ENCODE results near the gene AGO4.
A peak's percentile ranks its signal among the peaks of the same experiment; 100 is the strongest.

The AGO4 gene

DNA sequence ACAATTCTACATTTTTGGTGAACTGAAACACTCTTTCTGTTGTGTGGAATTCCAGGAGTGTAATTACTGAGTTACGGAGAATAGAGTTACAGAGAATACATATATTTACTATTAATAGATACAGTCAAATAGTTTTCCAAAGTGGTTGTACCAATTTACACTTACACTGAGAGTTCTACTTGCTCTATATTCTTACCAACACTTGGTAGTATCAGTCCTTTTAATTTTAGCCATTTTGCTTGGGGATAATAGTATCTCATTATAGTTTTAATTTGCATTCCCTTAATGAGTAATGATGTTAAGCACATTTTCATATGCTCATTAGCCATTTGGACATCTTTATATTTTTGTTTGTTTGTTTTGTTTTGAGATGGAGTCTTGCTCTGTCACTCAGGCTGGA is 28.9 kb downstream of the AGO4 start:
- Histone ChIP-seq H3K36me3 (replicated peaks; ENCODE audit: low read depth, low read length) (peaks cover 3% of the 10 kb centered on the region), H3K4me2 (ENCODE audit: low read length) (no peak overlapping the region), H2AFZ (ENCODE audit: low read depth, low read length) (no peak overlapping the region), H3K27me3 (ENCODE audit: low read depth, low read length) (no peaks in the 10 kb centered on the region), H3K27ac (ENCODE audit: low read length) (no peak overlapping the region), H3K79me2 (ENCODE audit: low read length) (no peaks in the 10 kb centered on the region), H3K4me3 (ENCODE audit: low read length) (no peak overlapping the region), H3K4me1 (ENCODE audit: low read length) (peaks cover 4% of the 10 kb centered on the region), H4K20me1 (ENCODE audit: insufficient read depth, low read length) (no peaks in the 10 kb centered on the region), H3K9me3 (ENCODE audit: insufficient read depth, low read length) (no peaks in the 10 kb centered on the region), H3K9ac (ENCODE audit: low read length) (no peak overlapping the region)
- TF ChIP-seq, protein P1, sequence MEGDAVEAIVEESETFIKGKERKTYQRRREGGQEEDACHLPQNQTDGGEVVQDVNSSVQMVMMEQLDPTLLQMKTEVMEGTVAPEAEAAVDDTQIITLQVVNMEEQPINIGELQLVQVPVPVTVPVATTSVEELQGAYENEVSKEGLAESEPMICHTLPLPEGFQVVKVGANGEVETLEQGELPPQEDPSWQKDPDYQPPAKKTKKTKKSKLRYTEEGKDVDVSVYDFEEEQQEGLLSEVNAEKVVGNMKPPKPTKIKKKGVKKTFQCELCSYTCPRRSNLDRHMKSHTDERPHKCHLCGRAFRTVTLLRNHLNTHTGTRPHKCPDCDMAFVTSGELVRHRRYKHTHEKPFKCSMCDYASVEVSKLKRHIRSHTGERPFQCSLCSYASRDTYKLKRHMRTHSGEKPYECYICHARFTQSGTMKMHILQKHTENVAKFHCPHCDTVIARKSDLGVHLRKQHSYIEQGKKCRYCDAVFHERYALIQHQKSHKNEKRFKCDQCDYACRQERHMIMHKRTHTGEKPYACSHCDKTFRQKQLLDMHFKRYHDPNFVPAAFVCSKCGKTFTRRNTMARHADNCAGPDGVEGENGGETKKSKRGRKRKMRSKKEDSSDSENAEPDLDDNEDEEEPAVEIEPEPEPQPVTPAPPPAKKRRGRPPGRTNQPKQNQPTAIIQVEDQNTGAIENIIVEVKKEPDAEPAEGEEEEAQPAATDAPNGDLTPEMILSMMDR (IDR thresholded peaks at IDR 0.05; ENCODE audit: low read depth, low read length) = no peak
- no peak for TF ChIP-seq EZH2phosphoT487 (IDR thresholded peaks at IDR 0.05; ENCODE audit: low read depth)

DNA sequence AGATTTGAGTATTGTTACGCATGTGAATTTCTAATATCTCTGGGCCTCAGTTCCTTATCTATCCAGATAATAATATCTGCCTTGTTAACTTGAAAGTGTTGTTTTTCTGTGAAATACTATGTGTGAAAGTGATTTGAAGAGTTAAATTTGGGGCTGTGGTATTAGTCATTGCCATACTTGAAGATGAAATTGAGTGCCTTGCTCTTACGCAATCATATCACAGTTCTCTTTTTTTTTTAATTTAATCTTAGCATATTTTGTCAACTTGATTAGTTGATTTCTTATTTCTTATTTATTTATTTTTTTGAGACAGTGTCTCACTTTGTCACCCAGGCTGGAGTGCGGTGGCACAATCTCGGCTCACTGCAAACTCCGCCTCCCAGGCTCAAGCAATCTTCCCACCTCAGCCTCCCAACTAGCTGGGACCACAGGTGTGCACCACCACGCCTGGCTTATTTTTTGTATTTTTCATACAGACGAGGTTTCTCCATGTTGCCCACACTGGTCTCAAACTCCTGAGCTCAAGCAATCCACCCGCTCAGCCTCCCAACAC is 31.0 kb downstream of the AGO4 start:
- H3K36me3 ChIP-seq (replicated peaks; ENCODE audit: low read depth, low read length) = peaks cover 3% of the 10 kb centered on the region
- H3K4me1 ChIP-seq (ENCODE audit: low read length) = peaks cover 4% of the 10 kb centered on the region
- H3K4me2 ChIP-seq (ENCODE audit: low read length) = peak overlapping the region; percentile 17; the same call in 1 of the 2 replicates
- no peak overlapping the region for H3K4me3 ChIP-seq (ENCODE audit: low read length)
- H3K27me3 ChIP-seq (ENCODE audit: low read depth, low read length) = no peaks in the 10 kb centered on the region
- no peaks in the 10 kb centered on the region for H3K9me3 ChIP-seq (ENCODE audit: insufficient read depth, low read length)
- TF ChIP-seq EZH2phosphoT487 (IDR thresholded peaks at IDR 0.05; ENCODE audit: low read depth) = no peak
- TF ChIP-seq, protein P1 (IDR thresholded peaks at IDR 0.05; ENCODE audit: low read depth, low read length) = no peak
- H3K9ac ChIP-seq (ENCODE audit: low read length) = no peak overlapping the region
- no peaks in the 10 kb centered on the region for H3K79me2 ChIP-seq (ENCODE audit: low read length)
- H3K27ac ChIP-seq (ENCODE audit: low read length) = no peak overlapping the region
- no peaks in the 10 kb centered on the region for H4K20me1 ChIP-seq (ENCODE audit: insufficient read depth, low read length)
- no peak overlapping the region for H2AFZ ChIP-seq (ENCODE audit: low read depth, low read length)

- Histone ChIP-seq H3K9me3 (ENCODE audit: insufficient read depth, low read length) (no peaks in the 10 kb centered on the region), H3K4me2 (ENCODE audit: low read length) (no peak overlapping the region), H3K79me2 (ENCODE audit: low read length) (no peaks in the 10 kb centered on the region), H2AFZ (ENCODE audit: low read depth, low read length) (no peak overlapping the region), H3K4me1 (ENCODE audit: low read length) (peaks cover 4% of the 10 kb centered on the region), H4K20me1 (ENCODE audit: insufficient read depth, low read length) (no peaks in the 10 kb centered on the region), H3K9ac (ENCODE audit: low read length) (no peak overlapping the region), H3K27me3 (ENCODE audit: low read depth, low read length) (no peaks in the 10 kb centered on the region), H3K27ac (ENCODE audit: low read length) (no peak overlapping the region), H3K4me3 (ENCODE audit: low read length) (no peak overlapping the region), H3K36me3 (replicated peaks; ENCODE audit: low read depth, low read length) (no peaks in the 10 kb centered on the region)
- TF ChIP-seq, protein P1 (IDR thresholded peaks at IDR 0.05; ENCODE audit: low read depth, low read length) = no peak
- TF ChIP-seq EZH2phosphoT487 (IDR thresholded peaks at IDR 0.05; ENCODE audit: low read depth) = no peak
These were observed 37.0 kb downstream of the AGO4 start for GRCh38 chr1:35844826-35845225.

GRCh38 chr1:35845766-35846165 is 38.0 kb downstream of the AGO4 start:
- no peaks in the 10 kb centered on the region for H3K9me3 ChIP-seq (ENCODE audit: insufficient read depth, low read length)
- no peaks in the 10 kb centered on the region for H3K27me3 ChIP-seq (ENCODE audit: low read depth, low read length)
- H3K27ac ChIP-seq (ENCODE audit: low read length) = no peak overlapping the region
- no peak overlapping the region for H2AFZ ChIP-seq (ENCODE audit: low read depth, low read length)
- no peaks in the 10 kb centered on the region for H4K20me1 ChIP-seq (ENCODE audit: insufficient read depth, low read length)
- TF ChIP-seq, protein P1 (IDR thresholded peaks at IDR 0.05; ENCODE audit: low read depth, low read length) = no peak
- no peak for TF ChIP-seq EZH2phosphoT487 (IDR thresholded peaks at IDR 0.05; ENCODE audit: low read depth)
- no peak overlapping the region for H3K4me2 ChIP-seq (ENCODE audit: low read length)
- no peak overlapping the region for H3K9ac ChIP-seq (ENCODE audit: low read length)
- H3K4me3 ChIP-seq (ENCODE audit: low read length) = no peak overlapping the region
- H3K36me3 ChIP-seq (replicated peaks; ENCODE audit: low read depth, low read length) = no peaks in the 10 kb centered on the region
- no peaks in the 10 kb centered on the region for H3K79me2 ChIP-seq (ENCODE audit: low read length)
- H3K4me1 ChIP-seq (ENCODE audit: low read length) = peaks cover 4% of the 10 kb centered on the region

Measured in OCI-LY3 (cell line).